GM08714 (cell line): ENCODE data around the gene PATL1.
A peak's percentile ranks its signal among the peaks of the same experiment; 100 is the strongest.

Source experiments
- H3K4me3 ChIP-seq: fragments of 200-500 bp; sonication (Bioruptor generic); 2 replicates; pipeline ENCODE4 v1.5.1; 2014; ENCODE audit warnings: mild to moderate bottlenecking, low read length, inconsistent platforms
- ZNF274 ChIP-seq: IDR thresholded peaks from 2 replicates; pipeline ENCODE4 v1.6.1; 2012; ENCODE audit warnings: mild to moderate bottlenecking, low read depth, low read length

PATL1 gene

DNA sequence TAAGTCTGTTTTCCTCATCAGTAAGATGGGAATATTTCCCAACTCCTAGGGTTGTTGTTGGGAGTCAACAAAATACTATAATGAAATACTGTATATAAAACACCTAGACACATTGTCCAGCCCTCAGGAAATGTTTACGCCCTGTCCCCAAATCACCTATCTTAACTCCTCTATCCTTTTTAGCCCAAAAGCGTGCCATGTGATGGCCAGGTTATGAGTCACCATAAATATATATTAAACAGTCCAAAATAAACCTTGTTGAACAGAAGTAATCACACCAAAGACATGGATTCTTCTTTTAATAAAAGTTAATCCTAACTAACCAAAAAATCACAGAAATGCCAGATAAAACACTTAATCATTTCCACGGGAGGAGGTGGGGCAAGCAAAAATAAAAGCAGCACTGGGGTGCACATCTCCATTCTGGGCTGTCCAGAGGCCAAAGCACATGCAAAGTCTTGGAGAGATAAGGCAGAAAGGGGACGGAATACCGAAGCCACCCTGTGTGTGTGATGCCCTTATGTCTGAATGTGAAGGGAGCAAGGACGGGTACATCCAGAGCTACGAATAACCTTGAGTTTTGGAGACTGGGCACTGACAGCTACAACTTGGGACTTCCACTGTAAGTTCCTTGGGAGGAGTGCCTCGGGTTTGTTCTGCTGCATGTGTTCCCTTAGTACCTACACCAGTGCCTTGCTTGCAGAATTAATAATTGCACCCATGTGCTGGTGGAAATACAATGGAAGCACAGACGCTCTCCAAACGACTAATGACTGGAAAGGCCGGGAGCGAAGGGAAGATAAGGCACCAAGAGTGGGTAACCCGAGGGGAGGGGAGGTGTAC is 54.3 kb downstream of the PATL1 start:
- H3K4me3 ChIP-seq = peak overlapping the region; percentile 89
- no peak for TF ChIP-seq ZNF274

DNA sequence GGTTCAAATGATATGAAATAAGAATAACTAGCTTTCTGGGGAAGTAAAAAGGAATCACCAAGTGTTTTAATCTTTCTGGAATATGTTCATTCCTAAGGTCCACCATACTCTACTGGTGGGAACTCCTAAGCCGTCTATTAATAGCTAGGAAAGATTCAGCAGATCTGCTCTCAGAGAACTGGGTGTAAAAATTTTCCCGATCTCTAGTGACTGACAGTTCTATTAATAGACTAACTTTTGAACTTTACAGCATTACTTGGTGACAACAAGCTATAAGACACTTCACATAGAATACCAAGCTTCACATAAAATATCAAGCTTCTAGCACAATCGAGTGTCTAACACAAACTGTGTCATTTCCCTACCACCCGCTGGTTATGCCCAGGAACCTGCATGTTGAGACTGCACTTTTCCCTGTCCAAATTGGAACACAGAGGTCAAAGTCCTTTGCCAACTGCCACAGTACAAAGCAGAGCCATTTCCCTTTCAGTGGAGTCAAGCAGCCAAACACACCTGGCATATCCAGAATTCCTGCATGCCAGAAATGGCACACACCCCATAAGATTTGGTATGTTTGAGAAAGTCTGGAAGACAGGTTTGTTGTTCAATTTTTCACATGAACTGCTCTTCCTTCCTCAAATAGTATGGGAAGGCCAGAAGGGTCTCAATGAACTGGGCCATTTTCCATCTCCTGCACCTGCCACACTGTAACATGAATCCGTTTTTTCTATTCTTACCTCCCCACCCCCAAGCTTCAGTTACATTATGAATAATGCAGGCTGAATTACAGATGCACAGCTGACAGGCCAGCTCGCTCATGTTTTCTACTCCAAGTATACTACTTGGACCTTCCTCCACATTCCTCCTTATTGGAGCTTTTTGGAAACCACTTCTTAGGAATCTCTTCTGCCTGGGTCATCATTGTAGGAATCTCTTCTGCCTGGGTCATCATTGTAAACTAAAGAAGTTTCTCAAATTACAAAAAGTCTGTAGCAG is 57.0 kb downstream of the PATL1 start:
- no peak for TF ChIP-seq ZNF274
- H3K4me3 ChIP-seq = no peak overlapping the region

DNA sequence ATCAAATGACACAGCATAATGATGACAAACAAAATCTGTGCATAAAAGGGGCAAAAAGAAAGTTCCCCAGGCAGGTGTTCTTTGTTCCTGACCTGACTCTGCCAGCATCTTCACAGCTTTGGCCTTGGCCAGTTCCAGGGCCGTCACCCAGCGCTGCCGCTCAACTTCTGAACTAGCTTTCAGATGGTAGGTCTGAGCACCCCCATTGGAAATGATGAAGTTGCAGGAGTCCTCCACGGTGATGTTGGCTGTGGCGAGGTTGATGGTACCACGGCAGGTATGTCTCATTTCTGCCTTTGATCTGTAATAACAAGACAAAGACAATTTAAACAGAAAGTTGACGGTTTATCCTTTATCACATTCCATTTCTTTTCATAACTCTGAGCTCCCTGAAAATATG is 58.5 kb downstream of the PATL1 start:
- no peak overlapping the region for H3K4me3 ChIP-seq
- TF ChIP-seq ZNF274 = no peak

DNA sequence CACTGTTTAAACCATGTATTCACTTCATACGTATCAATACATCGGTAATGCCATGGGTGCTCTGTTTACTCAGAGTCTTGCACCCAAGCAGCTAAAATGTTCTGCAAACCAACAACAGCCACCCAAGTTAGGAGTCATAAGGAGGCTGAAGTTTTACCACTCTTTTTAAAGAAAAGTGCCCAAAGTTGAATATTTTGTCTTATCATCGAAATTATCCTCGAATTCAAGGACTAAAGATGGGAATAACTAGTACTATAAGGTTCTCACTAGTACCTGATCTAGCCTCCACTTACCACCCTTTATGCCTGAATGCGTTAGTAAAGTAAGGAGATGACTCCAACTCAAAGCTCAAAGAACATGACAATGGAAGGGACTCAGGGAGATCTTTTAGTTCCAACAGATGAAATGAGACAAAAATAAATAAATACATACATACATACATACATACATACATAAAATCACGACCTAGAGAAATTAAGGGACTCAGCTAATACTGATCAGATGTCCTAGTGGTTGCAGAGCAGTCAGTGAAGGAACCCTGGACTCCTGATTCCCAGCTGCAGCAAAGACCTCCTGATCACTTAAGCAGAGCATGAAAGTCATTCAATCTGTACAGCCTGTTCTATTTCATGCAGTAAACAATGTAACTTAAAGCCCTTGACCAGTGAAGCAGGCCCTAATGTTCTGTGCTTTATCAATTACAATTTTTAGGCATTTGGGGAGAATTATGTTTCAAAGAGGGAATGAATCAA is 61.0 kb downstream of the PATL1 start:
- TF ChIP-seq ZNF274 = no peak

DNA sequence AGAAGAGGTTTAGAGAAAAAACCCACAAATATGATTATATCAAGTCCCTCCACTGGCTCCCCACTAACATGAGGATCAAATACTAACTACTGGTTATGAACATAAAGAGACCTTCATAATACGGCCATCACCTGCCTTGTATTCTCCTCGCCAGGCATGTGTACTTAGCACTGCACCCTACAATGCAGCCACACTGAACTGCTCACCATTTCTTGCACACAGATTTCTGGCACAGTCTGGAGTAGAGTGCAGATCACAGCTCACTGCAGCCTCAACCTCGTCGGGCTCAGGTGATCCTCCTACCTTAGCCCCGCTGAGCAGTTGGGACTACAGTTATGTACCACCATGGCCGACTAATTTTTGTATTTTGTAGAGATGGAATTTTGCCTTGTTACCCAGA is 66.4 kb downstream of the PATL1 start:
- H3K4me3 ChIP-seq = no peak overlapping the region
- no peak for TF ChIP-seq ZNF274

More for the DNA sequence above, 61.0 kb downstream of the PATL1 start:
- no peak overlapping the region for H3K4me3 ChIP-seq

DNA sequence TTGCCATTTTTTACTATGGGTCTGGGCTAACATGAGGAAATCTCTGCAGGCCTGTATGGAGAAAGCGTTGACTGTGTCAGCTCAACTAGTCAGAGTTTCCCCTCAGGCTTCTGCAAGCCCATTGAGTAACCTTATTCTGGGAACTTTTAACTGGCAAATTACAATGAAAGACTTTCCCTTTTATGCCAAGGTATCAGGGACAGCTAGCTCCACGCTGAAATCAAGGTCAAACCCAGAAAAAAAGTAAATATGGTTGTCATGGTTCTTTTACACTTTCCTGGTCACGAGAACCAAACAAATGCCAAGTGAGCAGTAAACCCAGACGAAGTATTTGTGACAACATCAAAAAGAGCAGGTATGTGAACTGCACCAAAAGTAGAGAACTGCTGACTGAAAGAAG is 67.0 kb downstream of the PATL1 start:
- no peak for TF ChIP-seq ZNF274
- H3K4me3 ChIP-seq = no peak overlapping the region

DNA sequence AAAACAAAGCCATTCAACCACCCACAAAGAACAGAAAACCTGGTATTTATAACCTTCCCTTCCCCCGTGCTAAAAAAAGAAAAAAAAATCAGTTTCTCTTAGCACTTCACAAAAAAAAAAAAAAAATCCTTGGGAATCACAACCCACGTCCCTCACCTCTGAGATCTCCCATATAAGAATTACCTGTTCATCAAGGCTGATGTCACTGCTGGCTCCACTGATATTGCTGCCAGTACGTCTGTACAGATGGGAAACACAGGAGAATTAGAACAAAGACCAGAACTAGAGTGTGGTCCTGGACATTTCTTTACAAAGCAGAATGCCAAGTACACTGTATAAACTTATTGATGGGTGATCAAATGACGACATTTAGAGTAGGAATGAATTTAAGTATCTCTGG is 68.2 kb downstream of the PATL1 start:
- no peak overlapping the region for H3K4me3 ChIP-seq
- TF ChIP-seq ZNF274 = no peak

DNA sequence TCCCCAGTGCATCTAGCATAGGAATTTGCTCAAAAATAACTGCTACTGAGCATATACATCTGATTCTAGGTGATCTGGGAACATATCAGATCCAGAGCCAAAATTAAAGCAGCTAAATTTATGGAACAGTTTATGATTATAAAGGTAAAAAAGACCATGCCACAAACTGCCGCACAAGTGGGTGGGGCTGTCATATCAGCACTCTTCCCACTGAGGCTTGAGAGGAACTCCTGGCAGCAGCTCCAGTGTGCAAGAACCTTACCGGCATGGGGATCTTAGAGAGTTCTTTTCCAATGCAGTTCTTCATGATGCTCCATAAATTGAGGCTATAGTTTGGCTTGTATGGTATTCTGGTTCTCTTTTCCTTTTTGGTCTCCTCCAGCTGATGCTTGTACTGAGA is 68.6 kb downstream of the PATL1 start:
- no peak overlapping the region for H3K4me3 ChIP-seq
- no peak for TF ChIP-seq ZNF274

DNA sequence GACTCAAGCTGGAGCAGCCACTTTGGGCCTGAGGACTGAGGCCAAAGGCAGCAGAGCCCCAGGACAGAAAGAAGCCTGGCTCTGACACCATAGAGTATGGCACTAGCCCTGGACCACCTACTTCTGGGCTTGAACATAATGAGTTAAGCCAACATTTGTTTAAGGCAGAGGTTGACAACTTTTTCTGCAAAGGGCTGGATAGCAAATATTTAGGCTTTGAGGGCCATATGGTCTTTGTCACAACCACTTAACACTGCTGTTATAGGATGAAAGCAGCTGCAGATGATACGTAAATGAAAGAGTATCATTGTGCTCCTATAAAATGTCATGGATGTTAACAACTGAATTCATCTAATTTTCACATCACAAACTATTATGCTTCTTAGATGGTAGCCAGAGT is 69.9 kb downstream of the PATL1 start:
- no peak for TF ChIP-seq ZNF274
- H3K4me3 ChIP-seq = no peak overlapping the region
